Neural progenitor cell (in vitro differentiated cells): ENCODE measurements around the gene GMDS.

Experiments
- EZH2 ChIP-seq: fragments of 200-600 bp; sonication (generic); IDR thresholded peaks from 2 replicates; pipeline ENCODE4 v1.6.1; 2017; ENCODE audit warnings: antibody characterized with exemption, mild to moderate bottlenecking, moderate library complexity
- EZH2phosphoT487 ChIP-seq: fragments of 200-600 bp; sonication (generic); IDR thresholded peaks from 2 replicates; pipeline ENCODE4 v1.6.1; 2017; ENCODE audit warnings: antibody characterized with exemption
- TF ChIP-seq, protein P1 (sequence below): fragments of 200-600 bp; sonication (generic); IDR thresholded peaks from 2 replicates; pipeline ENCODE4 v1.5.1; 2017; ENCODE audit warnings: antibody characterized with exemption, mild to moderate bottlenecking

DNA sequence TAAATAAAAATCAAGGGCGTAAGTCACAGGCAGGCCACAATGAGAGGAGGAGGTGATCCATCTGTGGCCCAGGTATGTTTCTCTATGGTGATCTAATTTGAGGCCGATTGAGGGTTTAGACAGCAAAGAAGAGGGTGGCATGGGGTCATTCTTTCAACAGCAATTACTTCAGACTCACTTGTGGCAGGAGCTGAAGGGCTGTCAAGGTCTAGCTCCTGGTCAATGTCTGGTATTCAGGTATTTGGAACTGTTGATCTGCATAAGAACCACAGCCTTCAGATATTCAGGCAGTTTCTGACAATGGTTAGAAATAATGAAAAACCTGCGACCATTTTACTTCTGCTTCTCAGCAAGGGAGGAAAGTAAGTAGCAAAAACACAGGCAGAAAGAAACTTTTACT lies 376.1 kb downstream of the GMDS start:
- TF ChIP-seq, protein P1, sequence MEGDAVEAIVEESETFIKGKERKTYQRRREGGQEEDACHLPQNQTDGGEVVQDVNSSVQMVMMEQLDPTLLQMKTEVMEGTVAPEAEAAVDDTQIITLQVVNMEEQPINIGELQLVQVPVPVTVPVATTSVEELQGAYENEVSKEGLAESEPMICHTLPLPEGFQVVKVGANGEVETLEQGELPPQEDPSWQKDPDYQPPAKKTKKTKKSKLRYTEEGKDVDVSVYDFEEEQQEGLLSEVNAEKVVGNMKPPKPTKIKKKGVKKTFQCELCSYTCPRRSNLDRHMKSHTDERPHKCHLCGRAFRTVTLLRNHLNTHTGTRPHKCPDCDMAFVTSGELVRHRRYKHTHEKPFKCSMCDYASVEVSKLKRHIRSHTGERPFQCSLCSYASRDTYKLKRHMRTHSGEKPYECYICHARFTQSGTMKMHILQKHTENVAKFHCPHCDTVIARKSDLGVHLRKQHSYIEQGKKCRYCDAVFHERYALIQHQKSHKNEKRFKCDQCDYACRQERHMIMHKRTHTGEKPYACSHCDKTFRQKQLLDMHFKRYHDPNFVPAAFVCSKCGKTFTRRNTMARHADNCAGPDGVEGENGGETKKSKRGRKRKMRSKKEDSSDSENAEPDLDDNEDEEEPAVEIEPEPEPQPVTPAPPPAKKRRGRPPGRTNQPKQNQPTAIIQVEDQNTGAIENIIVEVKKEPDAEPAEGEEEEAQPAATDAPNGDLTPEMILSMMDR, result no peak
- no peak for TF ChIP-seq EZH2phosphoT487
- no peak for TF ChIP-seq EZH2
